Mucosa of descending colon (tissue), 3 donors: ENCODE results near the gene ZBTB45. TPM values are rescaled to one million over a fixed set of nuclear protein-coding genes. Genes with fewer than 3 reads are reported as not detected.
A peak's percentile ranks its signal among the peaks of the same experiment; 100 is the strongest.
"Not testable (repeated sequence)": the region's sequence is repeated elsewhere in the genome, so short reads cannot be mapped to it uniquely, and the experiment has no call there.

Experiments
- ATAC-seq: fragments of 200-7000 bp; cut with Tn5 transposase; one replicate; pipeline ENCODE4 v1.9.1; 2020; ENCODE audit warnings: mild to moderate bottlenecking, moderate library complexity
- DNase-seq, 3 donors: peaks; one replicate each; pipeline ENCODE4 v3.0.0-alpha.2; 2020
- H3K36me3 ChIP-seq: fragments of 200-600 bp; one replicate; pipeline ENCODE4 v1.8.0; 2021; ENCODE audit warnings: low read depth, mild to moderate bottlenecking
- H3K4me1 ChIP-seq: fragments of 200-600 bp; one replicate; pipeline ENCODE4 v1.8.0; 2021; ENCODE audit warnings: low read depth, mild to moderate bottlenecking
- H3K4me3 ChIP-seq: fragments of 200-600 bp; one replicate; pipeline ENCODE4 v1.8.0; 2021; ENCODE audit warnings: mild to moderate bottlenecking
- H3K9me3 ChIP-seq: fragments of 200-600 bp; one replicate; pipeline ENCODE4 v1.8.0; 2021; ENCODE audit warnings: mild to moderate bottlenecking
- intact Hi-C, 2 donors: fragments of 100-400 bp; cut with DNase I in 1 of 2; cut with micrococcal nuclease in 1 of 2; formaldehyde crosslinking; loops; one replicate each; pipeline versions ENCODE4 v1.11.0 to v1.11.1; 2022; cut with DNase I, micrococcal nuclease
- total RNA-seq, 3 donors: library from RNA; stranded (reverse); fragmentation: NEBNext Ultra II Directional in 2 of 3; extraction: Animal tissue kit (Norgen Biotek cat#: 25700) in 2 of 3; gene quantifications; one replicate each; pipeline versions ENCODE4 v1.2.1 to v1.2.4, GENCODE V29; 2021 to 2023
- TF ChIP-seq, protein P1 (sequence below): fragments of 200-600 bp; IDR thresholded peaks from one replicate; pipeline ENCODE4 v1.8.0; 2022; ENCODE audit warnings: antibody characterized with exemption, mild to moderate bottlenecking
- donor health status: DM: no; HTN: no; CAD: no; lungs with moderate emphysema.
- donor health status: DM: no; HTN: no; CAD: no.
- donor health status: DM: no; HTN: yes; CAD: no.

ZBTB45 gene
- total RNA-seq, 3 donors from 2014 or later, result 12.1 to 16.7 (median 13.4) TPM

DNA sequence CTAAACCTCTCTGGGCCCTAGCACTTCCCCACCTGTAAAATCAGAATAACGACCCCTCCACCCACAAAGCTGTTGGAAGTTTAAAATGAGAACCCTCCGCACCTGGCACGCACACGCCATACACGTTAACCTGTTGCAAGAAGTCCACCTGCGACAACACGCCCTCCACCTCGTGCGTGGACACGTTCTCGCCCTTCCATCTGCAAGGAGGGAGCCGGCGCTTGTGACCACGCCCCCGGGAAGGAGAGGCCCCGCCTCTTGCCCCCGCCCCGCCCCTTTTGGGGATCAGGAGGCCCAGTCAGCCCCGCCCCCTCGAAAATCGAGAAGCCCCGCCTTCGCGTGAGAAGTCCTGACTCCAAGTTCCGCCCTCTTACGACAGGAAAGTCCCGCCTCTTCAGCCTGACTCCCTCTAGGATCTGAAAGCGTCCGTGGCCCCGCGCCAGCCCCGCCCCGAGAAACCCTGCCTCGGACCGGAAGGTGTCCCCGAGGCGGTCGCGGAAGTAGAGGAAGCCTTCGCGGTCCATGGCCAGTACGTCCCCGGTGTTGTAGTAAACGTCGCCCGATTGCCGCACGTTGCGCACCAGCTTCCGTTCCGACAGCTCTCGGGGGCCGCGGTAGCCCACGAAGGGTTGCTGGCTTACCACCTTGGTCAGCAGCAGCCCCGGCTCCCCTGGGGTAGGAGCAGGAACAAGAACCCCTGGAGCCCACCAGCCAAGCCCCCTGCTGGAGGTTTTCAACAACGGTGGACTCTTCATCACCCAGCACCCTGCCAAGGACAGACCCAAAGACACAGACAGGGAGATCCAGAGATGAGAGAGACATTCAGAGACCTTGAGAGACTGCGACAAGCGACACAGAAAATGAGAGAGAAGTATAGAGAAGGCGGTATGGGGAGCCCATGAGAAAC lies 20.3 kb downstream of the ZBTB45 start:
- Histone ChIP-seq H3K4me3 (peak overlapping the region; percentile 19), H3K4me1 (peaks cover 4% of the 10 kb centered on the region), H3K9me3 (no peaks in the 10 kb centered on the region), H3K36me3 (no peaks in the 10 kb centered on the region)
- intact Hi-C loops, result no loop called here
- DNase-seq (peak; percentile 99 to 100 (median 99)), ATAC-seq (peak; percentile 98)
- TF ChIP-seq, protein P1, sequence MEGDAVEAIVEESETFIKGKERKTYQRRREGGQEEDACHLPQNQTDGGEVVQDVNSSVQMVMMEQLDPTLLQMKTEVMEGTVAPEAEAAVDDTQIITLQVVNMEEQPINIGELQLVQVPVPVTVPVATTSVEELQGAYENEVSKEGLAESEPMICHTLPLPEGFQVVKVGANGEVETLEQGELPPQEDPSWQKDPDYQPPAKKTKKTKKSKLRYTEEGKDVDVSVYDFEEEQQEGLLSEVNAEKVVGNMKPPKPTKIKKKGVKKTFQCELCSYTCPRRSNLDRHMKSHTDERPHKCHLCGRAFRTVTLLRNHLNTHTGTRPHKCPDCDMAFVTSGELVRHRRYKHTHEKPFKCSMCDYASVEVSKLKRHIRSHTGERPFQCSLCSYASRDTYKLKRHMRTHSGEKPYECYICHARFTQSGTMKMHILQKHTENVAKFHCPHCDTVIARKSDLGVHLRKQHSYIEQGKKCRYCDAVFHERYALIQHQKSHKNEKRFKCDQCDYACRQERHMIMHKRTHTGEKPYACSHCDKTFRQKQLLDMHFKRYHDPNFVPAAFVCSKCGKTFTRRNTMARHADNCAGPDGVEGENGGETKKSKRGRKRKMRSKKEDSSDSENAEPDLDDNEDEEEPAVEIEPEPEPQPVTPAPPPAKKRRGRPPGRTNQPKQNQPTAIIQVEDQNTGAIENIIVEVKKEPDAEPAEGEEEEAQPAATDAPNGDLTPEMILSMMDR, result no peak

DNA sequence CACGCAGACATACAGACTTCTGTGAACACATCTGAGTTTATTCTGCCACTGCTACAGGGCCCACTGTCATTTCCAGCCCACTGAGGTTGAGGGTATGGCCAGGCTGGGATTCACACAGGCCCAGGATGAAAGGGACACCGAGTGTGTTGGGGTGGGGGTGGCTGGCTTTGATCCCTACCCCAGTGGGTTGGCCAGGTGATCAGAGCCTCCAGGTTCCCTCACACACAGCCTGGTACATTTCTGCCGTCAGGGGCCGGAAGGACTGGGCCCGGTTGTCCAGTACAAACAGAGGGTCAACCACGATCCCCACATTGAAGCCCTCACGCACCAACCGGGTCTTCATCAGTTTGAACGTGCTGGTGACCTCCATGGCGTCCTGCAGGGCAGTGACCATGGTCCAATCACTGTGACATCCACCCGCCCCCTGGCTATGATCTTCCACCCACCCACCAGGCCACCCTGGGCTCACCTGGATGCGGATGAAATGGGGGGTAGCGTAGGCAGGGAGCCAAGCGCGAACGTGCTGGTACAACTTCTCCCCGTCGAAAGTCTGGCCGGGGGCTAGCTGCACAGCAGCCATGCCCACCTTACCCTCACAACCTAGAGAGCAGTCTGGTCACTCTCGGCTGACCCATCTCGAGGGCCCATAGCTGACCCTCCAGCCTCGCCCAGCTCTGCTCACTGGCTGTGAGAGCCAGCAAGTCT lies 21.1 kb downstream of the ZBTB45 start:
- no peaks in the 10 kb centered on the region for H3K9me3 ChIP-seq
- TF ChIP-seq, protein P1, result no peak
- no peak overlapping the region for H3K4me3 ChIP-seq
- DNase-seq (peak; percentile 36 to 65 (median 50)), ATAC-seq (no peak)
- H3K36me3 ChIP-seq, result no peaks in the 10 kb centered on the region
- intact Hi-C loops, result no loop called here
- peaks cover 4% of the 10 kb centered on the region for H3K4me1 ChIP-seq

DNA sequence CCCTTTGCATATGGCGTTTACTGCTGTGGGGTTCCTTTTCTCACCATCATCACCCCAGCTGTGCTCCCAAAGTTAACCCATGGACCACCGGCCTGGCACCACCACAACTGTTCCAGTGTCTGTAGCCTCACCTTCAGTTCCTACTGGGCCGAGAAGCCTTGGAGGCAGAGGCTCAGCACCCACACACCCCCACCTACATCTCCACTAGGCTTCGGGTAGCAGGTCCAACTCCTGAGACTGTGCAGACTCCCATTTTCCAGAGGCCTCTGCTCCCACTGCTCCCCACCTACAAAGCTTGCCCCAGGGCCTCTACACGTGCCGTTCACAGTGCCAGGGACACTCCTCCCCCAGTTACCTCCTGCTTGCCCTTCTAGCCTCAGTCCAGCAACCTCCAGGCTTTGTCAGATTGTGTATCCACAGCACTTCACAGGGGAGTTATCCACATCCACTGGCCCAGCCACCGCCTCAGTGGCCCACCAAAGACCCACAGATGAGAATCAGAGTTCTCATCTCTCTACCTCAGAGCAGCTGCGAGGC lies 21.9 kb downstream of the ZBTB45 start:
- H3K36me3 ChIP-seq, result no peaks in the 10 kb centered on the region
- DNase-seq (no peak), ATAC-seq (no peak)
- H3K4me1 ChIP-seq, result peaks cover 4% of the 10 kb centered on the region
- no peak overlapping the region for H3K4me3 ChIP-seq
- no peaks in the 10 kb centered on the region for H3K9me3 ChIP-seq
- TF ChIP-seq, protein P1, result no peak
- intact Hi-C loops, result no loop called here

DNA sequence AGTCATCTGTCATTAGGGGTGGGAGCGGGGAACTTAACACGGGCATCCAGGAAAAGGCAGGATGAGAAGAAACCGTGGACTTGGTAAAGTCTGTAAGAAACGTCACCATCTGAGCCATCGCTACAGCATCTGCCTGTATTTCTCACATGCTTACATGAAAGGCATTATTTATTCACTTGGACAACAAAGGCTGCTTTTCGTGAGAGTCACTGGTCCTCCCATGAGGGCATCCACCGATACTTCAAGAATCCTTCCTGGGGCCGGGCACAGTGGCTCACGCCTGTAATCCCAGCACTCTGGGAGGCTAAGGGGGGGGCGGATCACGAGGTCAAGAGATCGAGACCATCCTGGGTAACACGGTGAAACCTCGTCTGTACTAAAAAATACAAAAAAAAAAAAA lies 27.3 kb downstream of the ZBTB45 start:
- no peak overlapping the region for H3K4me3 ChIP-seq
- intact Hi-C loops, result no loop called here
- DNase-seq, result no peak
- no peaks in the 10 kb centered on the region for H3K9me3 ChIP-seq
- no peaks in the 10 kb centered on the region for H3K4me1 ChIP-seq
- no peaks in the 10 kb centered on the region for H3K36me3 ChIP-seq
- ATAC-seq, result no peak
- TF ChIP-seq, protein P1, result no peak

DNA sequence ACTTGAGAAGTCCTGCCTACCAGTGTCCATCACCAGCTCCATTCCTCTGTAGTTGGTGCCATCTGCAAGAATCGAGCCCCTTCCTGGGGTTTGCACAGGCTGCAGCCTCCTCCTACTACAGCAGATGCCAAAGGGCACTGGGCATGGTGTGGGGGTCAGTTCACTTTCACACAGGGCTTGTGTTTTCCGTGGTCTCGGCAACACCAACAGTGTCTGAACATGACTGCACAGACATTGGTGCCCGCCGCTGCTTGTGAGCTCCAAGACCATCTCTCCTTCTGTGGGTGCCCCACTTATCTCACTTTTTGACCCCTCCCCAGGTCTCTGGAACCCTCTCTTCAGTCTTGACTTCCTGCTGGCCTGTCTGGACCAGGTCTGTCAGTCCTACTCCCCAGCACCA lies 28.2 kb downstream of the ZBTB45 start:
- TF ChIP-seq, protein P1, result no peak
- no peak overlapping the region for H3K4me3 ChIP-seq
- H3K4me1 ChIP-seq, result no peaks in the 10 kb centered on the region
- no peaks in the 10 kb centered on the region for H3K9me3 ChIP-seq
- intact Hi-C loops, result no loop called here
- ATAC-seq, result no peak
- DNase-seq, result no peak
- no peaks in the 10 kb centered on the region for H3K36me3 ChIP-seq

DNA sequence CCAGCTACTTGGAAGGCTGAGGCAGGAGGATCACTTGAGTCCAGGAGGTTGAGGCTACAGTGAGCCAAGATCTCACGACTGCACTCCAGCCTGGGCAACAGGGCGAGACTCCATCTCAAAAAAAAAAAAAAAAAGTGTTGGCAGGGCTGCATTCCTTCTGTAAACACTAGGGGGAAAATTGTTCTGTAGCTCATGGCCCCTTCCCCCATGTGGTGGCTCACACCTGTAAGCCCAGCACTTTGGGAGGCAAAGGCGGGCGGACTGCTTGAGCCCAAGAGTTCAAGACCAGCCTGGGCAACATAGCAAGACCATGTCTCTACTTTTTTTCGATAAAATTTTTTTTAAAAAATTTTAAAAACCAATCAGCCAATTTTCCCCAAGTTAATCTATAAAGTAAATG lies 35.3 kb downstream of the ZBTB45 start:
- H3K4me3 ChIP-seq, H3K4me1 ChIP-seq, DNase-seq, H3K36me3 ChIP-seq, intact Hi-C loops, H3K9me3 ChIP-seq, ATAC-seq: not testable (repeated sequence)
